Measurements from ENCODE around the gene CABP5.

DNA sequence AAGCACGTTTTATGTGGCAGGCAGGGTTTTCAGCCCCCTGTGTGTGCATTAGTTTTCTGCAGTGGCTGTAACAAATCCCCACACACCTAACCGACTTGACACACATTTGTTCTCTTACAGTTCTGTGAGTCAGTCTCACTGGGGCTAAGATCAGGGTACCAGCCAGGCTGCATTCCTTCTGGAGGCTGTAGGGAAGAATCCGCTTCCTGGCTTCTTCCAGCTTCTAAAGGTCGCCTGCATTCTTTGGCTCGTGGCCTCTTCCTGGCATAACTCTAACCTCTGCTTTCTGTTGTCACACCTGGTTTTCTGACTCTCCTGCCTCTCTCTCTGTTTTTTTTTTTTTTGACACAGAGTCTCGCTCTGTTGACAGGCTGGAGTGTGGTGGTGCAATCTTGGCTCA lies 43.0 kb downstream of the CABP5 start:
- TF ChIP-seq EP300 (IDR thresholded peaks at IDR 0.05) (no peak), POLR2A (IDR thresholded peaks at IDR 0.05; ENCODE audit: low read depth) (no peak)
- TF ChIP-seq, protein P1, sequence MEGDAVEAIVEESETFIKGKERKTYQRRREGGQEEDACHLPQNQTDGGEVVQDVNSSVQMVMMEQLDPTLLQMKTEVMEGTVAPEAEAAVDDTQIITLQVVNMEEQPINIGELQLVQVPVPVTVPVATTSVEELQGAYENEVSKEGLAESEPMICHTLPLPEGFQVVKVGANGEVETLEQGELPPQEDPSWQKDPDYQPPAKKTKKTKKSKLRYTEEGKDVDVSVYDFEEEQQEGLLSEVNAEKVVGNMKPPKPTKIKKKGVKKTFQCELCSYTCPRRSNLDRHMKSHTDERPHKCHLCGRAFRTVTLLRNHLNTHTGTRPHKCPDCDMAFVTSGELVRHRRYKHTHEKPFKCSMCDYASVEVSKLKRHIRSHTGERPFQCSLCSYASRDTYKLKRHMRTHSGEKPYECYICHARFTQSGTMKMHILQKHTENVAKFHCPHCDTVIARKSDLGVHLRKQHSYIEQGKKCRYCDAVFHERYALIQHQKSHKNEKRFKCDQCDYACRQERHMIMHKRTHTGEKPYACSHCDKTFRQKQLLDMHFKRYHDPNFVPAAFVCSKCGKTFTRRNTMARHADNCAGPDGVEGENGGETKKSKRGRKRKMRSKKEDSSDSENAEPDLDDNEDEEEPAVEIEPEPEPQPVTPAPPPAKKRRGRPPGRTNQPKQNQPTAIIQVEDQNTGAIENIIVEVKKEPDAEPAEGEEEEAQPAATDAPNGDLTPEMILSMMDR (IDR thresholded peaks at IDR 0.05) = no peak

Data from esophagus muscularis mucosa (tissue), 4 donors.